Caco-2 (cell line): Measurements from ENCODE around the gene EEF1AKMT2. TPM values are rescaled to one million over a fixed set of nuclear protein-coding genes. Genes with fewer than 3 reads are reported as not detected.

ENCODE experiments used
- BruUV-seq: library from RNA; stranded (reverse); fragments of 400-500 nt; replicated peaks from 2 replicates; lab custom pipeline; 2021; lab: Mats Ljungman, UMichigan
- CTCF ChIA-PET: fragments of 300-600 bp; sonication (Branson Sonifier 250); formaldehyde crosslinking; loops from one replicate; lab custom pipeline; 2022; ENCODE audit warnings: antibody characterized with exemption; lab: Charles Lee
- POLR2A ChIA-PET: fragments of 300-600 bp; sonication (Branson Sonifier 250); formaldehyde crosslinking; loops from one replicate; lab custom pipeline; 2022; ENCODE audit warnings: antibody characterized with exemption; lab: Charles Lee
- DNase-seq, 2 experiments: peaks; one replicate each; pipeline versions ENCODE4 v3.0.0 to v3.0.0-alpha.2; 2020 to 2022
- H3K27me3 ChIP-seq: replicated peaks from 2 replicates; pipeline ENCODE4 v1.6.0; 2011; ENCODE audit warnings: low read length; ENCODE audit not compliant: control insufficient read depth, insufficient read depth
- H3K36me3 ChIP-seq: 2 replicates; pipeline ENCODE4 v1.5.1; 2011; ENCODE audit warnings: low read length; ENCODE audit not compliant: control insufficient read depth, insufficient read depth
- H3K4me1 ChIP-seq: fragments of 250-450 bp; sonication (Bioruptor Pico); 2 replicates; pipeline ENCODE4 v1.5.1; 2020; ENCODE audit warnings: mild to moderate bottlenecking
- H3K4me3 ChIP-seq: 2 replicates; pipeline ENCODE4 v1.5.1; 2011; ENCODE audit warnings: low read depth, mild to moderate bottlenecking, control low read depth, low read length
- H3K9me3 ChIP-seq: fragments of 250-450 bp; sonication (Bioruptor Pico); 2 replicates; pipeline ENCODE4 v1.5.1; 2020; ENCODE audit warnings: mild to moderate bottlenecking, moderate library complexity
- H3K27ac Mint-ChIP-seq: one replicate; pipeline ENCODE4 v1.8.0; 2022; ENCODE audit warnings: mixed read lengths; ENCODE audit not compliant: unreplicated experiment
- H3K27me3 Mint-ChIP-seq: one replicate; pipeline ENCODE4 v1.8.0; 2022; ENCODE audit warnings: mixed read lengths; ENCODE audit not compliant: insufficient read depth, unreplicated experiment
- H3K36me3 Mint-ChIP-seq: one replicate; pipeline ENCODE4 v1.8.0; 2022; ENCODE audit warnings: mild to moderate bottlenecking, mixed read lengths; ENCODE audit not compliant: insufficient read depth, unreplicated experiment
- H3K4me1 Mint-ChIP-seq: one replicate; pipeline ENCODE4 v1.8.0; 2022; ENCODE audit warnings: low read depth, mixed read lengths; ENCODE audit not compliant: unreplicated experiment
- H3K4me3 Mint-ChIP-seq: one replicate; pipeline ENCODE4 v1.8.0; 2022; ENCODE audit warnings: mild to moderate bottlenecking, moderate library complexity, mixed read lengths; ENCODE audit not compliant: unreplicated experiment
- H3K9me3 Mint-ChIP-seq: one replicate; pipeline ENCODE4 v1.8.0; 2022; ENCODE audit warnings: mixed read lengths; ENCODE audit not compliant: unreplicated experiment
- intact Hi-C: fragments of 100-400 bp; cut with micrococcal nuclease; formaldehyde crosslinking; loops from one replicate; pipeline ENCODE4 v1.10.0; 2022; ENCODE audit not compliant: unreplicated experiment
- total RNA-seq: library from RNA; stranded (reverse); gene quantifications from 2 replicates; pipeline ENCODE4 v1.2.3, GENCODE V29; 2022
- TF ChIP-seq, protein P1 (sequence below), 2 experiments: fragments of 200-600 bp in 1 of 2; IDR thresholded peaks; 1 replicate in 1 of 2; 2 replicates in 1 of 2; pipeline versions ENCODE4 v1.5.1 to v1.8.0; 2011 to 2022; ENCODE audit warnings: antibody characterized with exemption in 1 of 2, control low read depth in 1 of 2, inconsistent platforms in 1 of 2, low read depth in 1 of 2, low read length in 1 of 2, mild to moderate bottlenecking in 1 of 2, moderate library complexity in 1 of 2; ENCODE audit not compliant: insufficient read depth in 1 of 2, severe bottlenecking in 1 of 2, unreplicated experiment in 1 of 2

Gene EEF1AKMT2
- total RNA-seq, 1 experiment from 2014 or later = 29.9 TPM

DNA sequence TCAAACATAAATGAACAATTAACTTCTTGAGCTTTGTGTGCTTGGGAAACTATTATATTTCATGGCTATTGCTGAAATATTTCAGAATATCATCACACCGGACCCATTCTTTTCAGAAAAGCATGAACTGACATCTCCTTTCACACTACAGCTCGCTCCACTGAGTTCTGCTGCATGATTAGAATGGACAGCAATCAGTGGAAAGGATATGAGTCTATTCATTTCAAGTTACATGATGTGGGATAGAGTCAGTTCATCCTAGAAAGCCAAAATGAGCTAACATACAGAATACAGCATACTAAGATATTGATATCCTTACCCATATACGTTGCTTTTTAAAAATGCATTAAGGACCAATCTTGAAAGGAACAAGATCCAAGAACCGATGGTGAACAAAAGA is 46.4 kb downstream of the EEF1AKMT2 start:
- H3K36me3 ChIP-seq = peaks cover 2% of the 10 kb centered on the region; the same call in 1 of the 2 replicates
- H3K4me1 Mint-ChIP-seq = peaks cover 23% of the 10 kb centered on the region
- H3K4me3 Mint-ChIP-seq = peak overlapping the region; percentile 92
- no peaks in the 10 kb centered on the region for H3K27me3 Mint-ChIP-seq
- H3K27ac Mint-ChIP-seq = peak overlapping the region; percentile 78
- no TSS peak for BruUV-seq
- H3K4me3 ChIP-seq = peak overlapping the region; percentile 86
- intact Hi-C loops = loop anchor here (2.0 kb wide), 1 partner anchor 54 kb away; no protein-coding TSS in a partner anchor
- H3K9me3 Mint-ChIP-seq = no peaks in the 10 kb centered on the region
- ChIA-PET CTCF (interaction anchor here (1.0 kb wide), 1 partner anchor 40 kb away, joined by 4 read pairs; no protein-coding TSS in a partner anchor), POLR2A (no interaction called here)
- TF ChIP-seq, protein P1, sequence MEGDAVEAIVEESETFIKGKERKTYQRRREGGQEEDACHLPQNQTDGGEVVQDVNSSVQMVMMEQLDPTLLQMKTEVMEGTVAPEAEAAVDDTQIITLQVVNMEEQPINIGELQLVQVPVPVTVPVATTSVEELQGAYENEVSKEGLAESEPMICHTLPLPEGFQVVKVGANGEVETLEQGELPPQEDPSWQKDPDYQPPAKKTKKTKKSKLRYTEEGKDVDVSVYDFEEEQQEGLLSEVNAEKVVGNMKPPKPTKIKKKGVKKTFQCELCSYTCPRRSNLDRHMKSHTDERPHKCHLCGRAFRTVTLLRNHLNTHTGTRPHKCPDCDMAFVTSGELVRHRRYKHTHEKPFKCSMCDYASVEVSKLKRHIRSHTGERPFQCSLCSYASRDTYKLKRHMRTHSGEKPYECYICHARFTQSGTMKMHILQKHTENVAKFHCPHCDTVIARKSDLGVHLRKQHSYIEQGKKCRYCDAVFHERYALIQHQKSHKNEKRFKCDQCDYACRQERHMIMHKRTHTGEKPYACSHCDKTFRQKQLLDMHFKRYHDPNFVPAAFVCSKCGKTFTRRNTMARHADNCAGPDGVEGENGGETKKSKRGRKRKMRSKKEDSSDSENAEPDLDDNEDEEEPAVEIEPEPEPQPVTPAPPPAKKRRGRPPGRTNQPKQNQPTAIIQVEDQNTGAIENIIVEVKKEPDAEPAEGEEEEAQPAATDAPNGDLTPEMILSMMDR (IDR thresholded peaks at IDR 0.05; ENCODE audit: insufficient read depth in 1 of 2, low read depth in 1 of 2, low read length in 1 of 2, severe bottlenecking in 1 of 2, unreplicated experiment in 1 of 2) = no peak
- H3K36me3 Mint-ChIP-seq = peaks cover 10% of the 10 kb centered on the region
- peaks cover 43% of the 10 kb centered on the region for H3K4me1 ChIP-seq
- no peak for DNase-seq
- H3K9me3 ChIP-seq = no peaks in the 10 kb centered on the region
- no peaks in the 10 kb centered on the region for H3K27me3 ChIP-seq

DNA sequence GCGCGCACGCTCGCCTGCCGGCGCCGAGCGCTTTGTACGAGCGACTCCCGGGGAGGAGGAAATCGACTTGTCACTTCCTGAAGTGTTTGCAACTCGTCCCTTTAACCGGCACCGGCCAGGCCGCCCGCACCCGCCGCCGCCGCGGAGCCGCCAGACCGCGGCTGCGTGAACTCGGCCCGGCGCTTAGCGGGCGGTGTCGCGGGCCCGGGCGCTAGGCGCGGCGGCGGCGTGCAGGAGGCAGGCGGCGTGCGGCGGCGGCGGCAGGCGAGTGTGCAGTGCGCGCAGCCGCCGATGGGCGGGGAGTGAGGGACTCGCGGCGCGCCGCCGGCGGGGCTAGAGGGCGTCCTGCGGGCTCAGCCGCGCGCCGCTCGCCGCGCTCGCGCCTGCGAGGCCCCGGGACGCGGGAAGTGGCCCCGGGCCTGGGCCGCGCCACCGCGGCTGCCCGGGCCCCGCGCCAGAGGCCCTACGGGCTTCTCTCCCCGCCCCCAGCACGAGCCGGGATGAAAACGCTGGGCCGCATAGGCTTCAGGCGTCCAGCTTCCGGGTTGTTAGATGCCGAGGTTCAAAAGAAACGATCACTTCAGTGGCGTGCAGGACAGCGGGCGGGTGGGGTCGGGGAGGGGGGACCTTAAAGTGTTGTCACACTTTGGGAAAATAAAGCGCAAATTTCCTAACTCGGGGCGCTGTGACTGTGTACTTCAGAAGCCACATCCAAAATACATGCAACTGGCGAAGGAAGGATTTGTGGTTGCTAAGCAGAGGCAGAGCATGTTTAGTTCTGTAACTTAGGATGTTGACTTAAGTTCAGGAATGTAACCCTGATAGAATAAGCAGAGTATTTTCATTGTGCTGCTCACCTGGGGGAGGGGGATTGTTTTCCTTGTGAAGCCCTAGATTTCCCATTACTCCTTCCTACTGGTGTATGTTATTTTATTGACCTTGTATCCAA is 47.3 kb downstream of the EEF1AKMT2 start, which contains the start of gene FAM53B:
Gene FAM53B, minus strand, starts transcription at position 277 of the 949 bp plus-strand sequence. CDS start 37,665 bp downstream, outside the sequence.
- peak; percentile 83 to 92 for DNase-seq
- no peaks in the 10 kb centered on the region for H3K27me3 Mint-ChIP-seq
- peaks cover 10% of the 10 kb centered on the region for H3K36me3 Mint-ChIP-seq
- Histone ChIP-seq H3K4me1 (peaks cover 50% of the 10 kb centered on the region), H3K27me3 (no peaks in the 10 kb centered on the region), H3K9me3 (no peaks in the 10 kb centered on the region), H3K36me3 (peaks cover 2% of the 10 kb centered on the region; the same call in 1 of the 2 replicates), H3K4me3 (peak within 1 kb of the TSS; percentile 86)
- peak within 1 kb of the TSS; percentile 93 for H3K27ac Mint-ChIP-seq
- peaks cover 32% of the 10 kb centered on the region for H3K4me1 Mint-ChIP-seq
- POLR2A ChIA-PET = interaction anchor here (0.6 kb wide), 1 partner anchor 47 kb away, joined by 4 read pairs; no protein-coding TSS in a partner anchor
- intact Hi-C loops = loop anchor here (2.0 to 5.0 kb wide), 2 partner anchors 54 to 112 kb away; no protein-coding TSS in a partner anchor
- BruUV-seq = no TSS peak
- H3K9me3 Mint-ChIP-seq = no peaks in the 10 kb centered on the region
- TF ChIP-seq, protein P1 (IDR thresholded peaks at IDR 0.05; ENCODE audit: insufficient read depth in 1 of 2, low read depth in 1 of 2, low read length in 1 of 2, severe bottlenecking in 1 of 2, unreplicated experiment in 1 of 2) = peak in 1 of 2 experiments; percentile 6
- CTCF ChIA-PET = no interaction called here
- H3K4me3 Mint-ChIP-seq = peak within 1 kb of the TSS; percentile 92
